ENCODE measurements around the gene SCIMP.

SCIMP gene

DNA sequence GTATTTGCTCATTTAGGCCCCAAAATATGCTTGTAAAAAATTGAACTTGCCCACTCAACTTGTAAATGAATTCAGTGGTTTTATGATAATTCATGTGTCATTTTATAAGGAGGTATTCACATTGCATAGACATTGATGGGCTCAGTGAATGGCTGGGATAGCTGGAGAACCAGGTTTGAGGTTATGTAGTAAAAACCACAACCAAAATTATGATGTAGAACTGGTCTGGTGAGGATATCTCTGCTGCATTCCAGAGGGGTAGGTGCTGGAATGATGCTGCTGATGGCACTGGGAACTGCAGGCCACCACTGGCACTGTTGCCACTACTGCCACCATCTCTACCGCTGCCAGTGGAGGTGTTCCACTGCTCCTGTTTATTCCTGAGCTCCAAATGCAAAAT is 25.9 kb upstream of the SCIMP start:
- TF ChIP-seq TAF1 (IDR thresholded peaks at IDR 0.05; ENCODE audit: borderline replicate concordance, insufficient read depth, low read length) (no peak), FOXP2 (optimal IDR thresholded peaks at IDR 0.05; ENCODE audit: borderline replicate concordance, extremely low read depth, extremely low read length, insufficient read depth) (no peak), POLR2AphosphoS5 (IDR thresholded peaks at IDR 0.05; ENCODE audit: low read depth, low read length) (no peak), SIN3A (IDR thresholded peaks at IDR 0.05; ENCODE audit: borderline replicate concordance, insufficient read depth, low read length) (no peak)
- TF ChIP-seq, protein P1, sequence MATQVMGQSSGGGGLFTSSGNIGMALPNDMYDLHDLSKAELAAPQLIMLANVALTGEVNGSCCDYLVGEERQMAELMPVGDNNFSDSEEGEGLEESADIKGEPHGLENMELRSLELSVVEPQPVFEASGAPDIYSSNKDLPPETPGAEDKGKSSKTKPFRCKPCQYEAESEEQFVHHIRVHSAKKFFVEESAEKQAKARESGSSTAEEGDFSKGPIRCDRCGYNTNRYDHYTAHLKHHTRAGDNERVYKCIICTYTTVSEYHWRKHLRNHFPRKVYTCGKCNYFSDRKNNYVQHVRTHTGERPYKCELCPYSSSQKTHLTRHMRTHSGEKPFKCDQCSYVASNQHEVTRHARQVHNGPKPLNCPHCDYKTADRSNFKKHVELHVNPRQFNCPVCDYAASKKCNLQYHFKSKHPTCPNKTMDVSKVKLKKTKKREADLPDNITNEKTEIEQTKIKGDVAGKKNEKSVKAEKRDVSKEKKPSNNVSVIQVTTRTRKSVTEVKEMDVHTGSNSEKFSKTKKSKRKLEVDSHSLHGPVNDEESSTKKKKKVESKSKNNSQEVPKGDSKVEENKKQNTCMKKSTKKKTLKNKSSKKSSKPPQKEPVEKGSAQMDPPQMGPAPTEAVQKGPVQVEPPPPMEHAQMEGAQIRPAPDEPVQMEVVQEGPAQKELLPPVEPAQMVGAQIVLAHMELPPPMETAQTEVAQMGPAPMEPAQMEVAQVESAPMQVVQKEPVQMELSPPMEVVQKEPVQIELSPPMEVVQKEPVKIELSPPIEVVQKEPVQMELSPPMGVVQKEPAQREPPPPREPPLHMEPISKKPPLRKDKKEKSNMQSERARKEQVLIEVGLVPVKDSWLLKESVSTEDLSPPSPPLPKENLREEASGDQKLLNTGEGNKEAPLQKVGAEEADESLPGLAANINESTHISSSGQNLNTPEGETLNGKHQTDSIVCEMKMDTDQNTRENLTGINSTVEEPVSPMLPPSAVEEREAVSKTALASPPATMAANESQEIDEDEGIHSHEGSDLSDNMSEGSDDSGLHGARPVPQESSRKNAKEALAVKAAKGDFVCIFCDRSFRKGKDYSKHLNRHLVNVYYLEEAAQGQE (IDR thresholded peaks at IDR 0.05; ENCODE audit: insufficient read depth in 1 of 2, low read depth in 2 of 2, low read length in 2 of 2): no peak

DNA sequence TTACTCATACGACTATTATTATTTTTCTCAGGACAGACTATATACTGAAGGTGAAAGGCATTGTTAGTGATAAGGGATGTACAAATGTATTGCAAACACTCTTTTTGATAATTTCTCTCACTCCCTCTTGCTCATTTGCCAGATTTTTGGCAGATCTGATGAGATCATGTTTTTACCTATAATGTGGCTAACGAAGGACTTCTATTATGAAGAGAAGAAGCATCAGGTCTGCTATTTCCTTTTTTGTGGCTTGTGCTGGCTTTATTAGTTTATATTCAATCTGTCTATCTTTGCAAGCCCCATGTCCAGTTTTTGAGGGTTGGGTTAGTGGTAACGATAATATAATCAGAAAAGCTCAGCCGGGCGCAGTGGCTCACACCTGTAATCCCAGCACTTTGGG is 22.5 kb upstream of the SCIMP start:
- TF ChIP-seq SIN3A (IDR thresholded peaks at IDR 0.05; ENCODE audit: borderline replicate concordance, insufficient read depth, low read length): no peak
- no peak for TF ChIP-seq TAF1 (IDR thresholded peaks at IDR 0.05; ENCODE audit: borderline replicate concordance, insufficient read depth, low read length)
- TF ChIP-seq, protein P1 (IDR thresholded peaks at IDR 0.05; ENCODE audit: insufficient read depth in 1 of 2, low read depth in 2 of 2, low read length in 2 of 2): no peak
- TF ChIP-seq FOXP2 (optimal IDR thresholded peaks at IDR 0.05; ENCODE audit: borderline replicate concordance, extremely low read depth, extremely low read length, insufficient read depth): no peak
- TF ChIP-seq POLR2AphosphoS5 (IDR thresholded peaks at IDR 0.05; ENCODE audit: low read depth, low read length): no peak

DNA sequence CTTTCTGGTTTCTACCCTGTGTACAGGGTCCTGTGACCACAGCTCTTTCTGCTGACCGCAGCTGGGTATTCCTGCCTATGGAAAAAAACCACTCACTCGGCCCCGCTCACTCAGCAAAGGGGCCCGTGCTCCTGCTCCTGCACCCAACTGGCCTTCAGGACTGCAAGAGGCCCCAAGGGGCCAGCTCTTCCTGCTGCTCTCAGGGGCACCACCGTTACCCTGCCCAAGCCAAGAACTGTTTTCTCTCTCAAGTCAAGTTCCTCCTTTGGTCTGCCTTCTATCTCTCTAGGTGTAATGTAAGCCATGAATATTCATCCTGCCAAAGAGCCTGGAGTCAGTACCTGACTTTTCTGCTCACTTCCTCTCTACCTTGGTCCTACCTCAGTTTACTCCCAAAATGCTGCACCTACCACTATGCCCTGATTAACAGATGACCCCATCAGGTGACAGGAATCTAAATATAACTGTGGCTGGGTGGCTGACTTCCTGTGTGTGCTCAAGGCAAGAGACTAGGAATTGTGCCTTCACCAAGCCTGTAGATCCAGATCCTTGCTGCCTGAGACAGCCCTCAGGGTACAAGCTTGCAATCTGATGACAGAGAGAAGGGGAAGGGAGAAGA is 20.4 kb upstream of the SCIMP start:
- TF ChIP-seq POLR2AphosphoS5 (IDR thresholded peaks at IDR 0.05; ENCODE audit: low read depth, low read length) (no peak), SIN3A (IDR thresholded peaks at IDR 0.05; ENCODE audit: borderline replicate concordance, insufficient read depth, low read length) (no peak), TAF1 (IDR thresholded peaks at IDR 0.05; ENCODE audit: borderline replicate concordance, insufficient read depth, low read length) (no peak), FOXP2 (optimal IDR thresholded peaks at IDR 0.05; ENCODE audit: borderline replicate concordance, extremely low read depth, extremely low read length, insufficient read depth) (no peak)
- TF ChIP-seq, protein P1 (IDR thresholded peaks at IDR 0.05; ENCODE audit: insufficient read depth in 1 of 2, low read depth in 2 of 2, low read length in 2 of 2): no peak

DNA sequence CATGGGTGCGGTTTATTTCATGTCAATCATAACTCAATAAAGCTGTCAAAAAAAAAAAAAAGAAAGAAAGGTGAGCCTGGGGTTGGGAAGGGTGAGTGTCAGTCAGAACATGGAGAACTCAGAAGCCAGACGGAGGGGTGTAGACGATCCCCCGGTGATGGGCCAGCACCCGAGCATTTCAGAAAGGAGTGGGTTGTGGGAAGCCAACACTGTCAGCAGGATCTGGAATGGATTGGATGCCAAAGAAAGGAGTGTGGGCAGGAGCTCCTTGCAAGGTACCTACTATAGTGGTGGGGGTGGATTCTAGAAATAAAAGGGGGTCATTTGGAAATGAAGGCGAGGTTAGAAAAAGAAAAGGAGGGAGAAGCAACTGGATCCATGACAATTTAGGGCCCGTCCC is 19.8 kb upstream of the SCIMP start:
- TF ChIP-seq, protein P1 (IDR thresholded peaks at IDR 0.05; ENCODE audit: insufficient read depth in 1 of 2, low read depth in 2 of 2, low read length in 2 of 2): no peak
- TF ChIP-seq TAF1 (IDR thresholded peaks at IDR 0.05; ENCODE audit: borderline replicate concordance, insufficient read depth, low read length) (no peak), SIN3A (IDR thresholded peaks at IDR 0.05; ENCODE audit: borderline replicate concordance, insufficient read depth, low read length) (no peak), POLR2AphosphoS5 (IDR thresholded peaks at IDR 0.05; ENCODE audit: low read depth, low read length) (no peak), FOXP2 (optimal IDR thresholded peaks at IDR 0.05; ENCODE audit: borderline replicate concordance, extremely low read depth, extremely low read length, insufficient read depth) (no peak)
